KBM-7 (cell line): ENCODE measurements around the gene OGFOD3.

Experiments
- DNase-seq: peaks from one replicate; pipeline ENCODE4 v3.0.0-alpha.2; 2015
- in situ Hi-C: fragments of 300-500 bp; cut with MboI; formaldehyde crosslinking; loops from 2 replicates; pipeline ENCODE4 v1.14.3; 2020; ENCODE audit warnings: low sequenced_read_pairs, low pct_unique_long_range_greater_than_20kb, mixed read lengths

OGFOD3 gene

DNA sequence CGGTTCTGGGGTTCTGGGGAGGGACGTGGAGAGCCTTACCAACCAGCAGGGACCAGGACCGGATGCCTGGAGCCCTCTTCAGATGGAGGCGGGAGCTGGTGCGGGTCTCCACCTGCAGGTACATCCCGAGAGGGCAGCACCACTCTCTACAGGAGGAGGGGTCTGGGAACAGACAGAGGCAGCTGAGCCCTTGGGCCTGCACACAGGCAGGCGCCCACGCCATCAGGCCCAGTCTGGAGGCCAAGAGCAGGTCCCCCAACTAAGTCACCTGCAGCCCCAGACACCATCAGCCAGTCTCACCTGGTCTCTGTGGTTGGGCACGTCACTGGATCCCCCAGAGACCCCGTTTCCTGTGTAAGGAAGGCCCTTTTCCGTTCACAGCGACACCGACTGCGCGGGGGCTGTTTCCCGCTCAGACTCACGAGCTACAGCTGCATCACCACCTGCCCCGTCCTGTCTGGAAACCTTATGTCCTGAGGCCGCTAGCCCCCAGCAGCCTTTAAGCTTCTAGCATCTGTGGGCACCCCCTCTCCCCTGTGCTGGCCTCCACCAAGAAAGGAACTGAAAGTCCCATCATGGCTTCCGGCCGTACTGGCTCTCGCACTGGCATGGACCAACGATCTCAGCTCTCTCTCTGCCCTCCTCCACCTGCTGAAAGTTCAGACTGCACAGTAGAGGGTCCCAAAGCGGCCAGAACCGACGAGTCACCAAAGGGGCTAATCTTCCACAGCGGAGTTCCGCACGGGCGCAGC is 30.9 kb upstream of the OGFOD3 start:
- DNase-seq = peak; percentile 48
- in situ Hi-C loops = no loop called here

DNA sequence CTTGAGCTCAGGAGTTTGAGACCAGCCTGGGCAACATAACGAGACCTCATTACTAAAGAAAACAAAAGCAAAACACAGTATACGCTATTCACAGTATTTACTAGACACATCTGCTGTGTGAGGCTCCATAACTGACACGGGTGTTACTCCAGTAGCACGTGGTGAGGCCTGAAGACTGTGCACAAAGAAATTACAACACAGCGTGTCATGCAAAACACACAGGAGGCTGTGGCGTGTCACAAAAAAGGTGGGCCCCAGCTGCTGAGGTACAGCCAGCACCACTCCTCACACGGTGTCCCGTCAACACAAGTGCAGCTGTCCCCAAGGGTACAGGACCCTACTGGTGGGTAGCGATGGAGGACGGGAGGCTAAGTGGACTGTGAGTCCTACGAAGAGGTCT is 29.5 kb upstream of the OGFOD3 start:
- in situ Hi-C loops = no loop called here

GRCh38 chr17:82446649-82447048 is 28.3 kb upstream of the OGFOD3 start:
- in situ Hi-C loops = no loop called here
- no peak for DNase-seq

More for the DNA sequence above, 29.5 kb upstream of the OGFOD3 start:
- no peak for DNase-seq

- in situ Hi-C loops = no loop called here
- DNase-seq = no peak
These were observed 27.7 kb upstream of the OGFOD3 start for GRCh38 chr17:82446124-82446523.

GRCh38 chr17:82445542-82445941 is 27.2 kb upstream of the OGFOD3 start:
- in situ Hi-C loops = no loop called here
- no peak for DNase-seq

DNA sequence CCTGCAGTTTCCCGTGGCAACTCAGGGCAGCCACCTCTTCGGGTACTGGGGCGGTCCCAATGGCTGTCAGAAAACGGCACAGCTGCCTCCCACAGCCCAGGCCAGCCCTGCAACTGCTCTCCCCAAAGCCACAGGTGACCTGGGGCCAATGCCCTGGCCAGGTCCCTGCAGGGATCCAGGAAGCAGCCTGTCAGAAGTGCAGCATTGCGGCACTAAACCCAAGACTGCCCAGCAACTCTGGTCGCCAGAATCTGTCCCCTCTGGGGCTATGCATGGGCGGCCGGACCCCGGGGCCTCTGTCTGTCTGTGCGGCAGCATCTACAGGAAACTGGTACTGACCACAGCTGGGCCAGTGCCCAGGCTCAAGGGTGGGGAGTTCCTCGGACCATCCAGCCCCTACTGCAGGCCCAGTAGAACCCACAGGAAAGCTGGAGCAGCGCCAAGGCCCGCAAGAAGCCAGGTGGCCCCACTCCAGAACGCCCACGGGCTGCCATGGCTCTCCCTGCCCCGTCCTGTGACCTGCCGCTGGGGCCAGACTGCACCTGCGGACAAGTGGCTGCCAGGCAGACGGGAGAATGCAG is 26.6 kb upstream of the OGFOD3 start:
- DNase-seq = no peak
- in situ Hi-C loops = no loop called here

- in situ Hi-C loops = no loop called here
- no peak for DNase-seq
These were observed 26.0 kb upstream of the OGFOD3 start for GRCh38 chr17:82444284-82444893.

DNA sequence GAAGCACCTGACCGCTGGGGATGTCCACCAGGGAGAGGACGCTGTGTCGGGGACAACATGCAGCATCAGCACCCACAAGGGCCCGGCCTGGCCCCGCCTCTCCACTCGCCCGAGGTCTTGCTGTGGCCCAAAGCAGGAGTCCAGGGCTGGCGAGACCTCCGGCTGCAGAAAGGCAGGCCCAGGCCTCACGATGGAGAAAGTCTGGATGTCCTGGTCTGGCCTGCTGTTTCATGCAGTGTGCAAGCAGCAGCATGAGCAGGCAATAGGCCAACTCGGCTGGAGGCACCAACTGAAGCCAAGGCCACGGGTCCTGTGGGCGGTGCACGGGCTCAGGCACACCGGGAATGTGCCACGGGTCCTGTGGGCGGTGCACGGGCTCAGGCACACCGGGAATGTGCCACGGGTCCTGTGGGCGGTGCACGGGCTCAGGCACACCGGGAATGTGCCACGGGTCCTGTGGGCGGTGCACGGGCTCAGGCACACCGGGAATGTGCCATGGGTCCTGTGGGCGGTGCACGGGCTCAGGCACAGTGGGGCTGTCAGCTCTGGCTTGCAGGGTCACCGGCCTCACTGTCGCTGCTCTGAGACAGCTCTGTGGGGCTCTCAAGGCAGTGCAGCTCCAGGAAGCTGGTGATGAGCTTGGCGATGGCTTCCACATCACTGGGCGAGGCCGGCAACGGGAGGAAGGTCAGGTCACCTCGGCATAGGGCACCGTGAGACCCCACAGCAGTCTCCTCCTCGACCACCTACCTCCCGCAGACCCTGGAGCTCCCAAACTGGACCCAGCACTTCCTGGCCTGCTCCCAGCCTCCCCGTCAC is 25.3 kb upstream of the OGFOD3 start:
- DNase-seq = no peak

DNA sequence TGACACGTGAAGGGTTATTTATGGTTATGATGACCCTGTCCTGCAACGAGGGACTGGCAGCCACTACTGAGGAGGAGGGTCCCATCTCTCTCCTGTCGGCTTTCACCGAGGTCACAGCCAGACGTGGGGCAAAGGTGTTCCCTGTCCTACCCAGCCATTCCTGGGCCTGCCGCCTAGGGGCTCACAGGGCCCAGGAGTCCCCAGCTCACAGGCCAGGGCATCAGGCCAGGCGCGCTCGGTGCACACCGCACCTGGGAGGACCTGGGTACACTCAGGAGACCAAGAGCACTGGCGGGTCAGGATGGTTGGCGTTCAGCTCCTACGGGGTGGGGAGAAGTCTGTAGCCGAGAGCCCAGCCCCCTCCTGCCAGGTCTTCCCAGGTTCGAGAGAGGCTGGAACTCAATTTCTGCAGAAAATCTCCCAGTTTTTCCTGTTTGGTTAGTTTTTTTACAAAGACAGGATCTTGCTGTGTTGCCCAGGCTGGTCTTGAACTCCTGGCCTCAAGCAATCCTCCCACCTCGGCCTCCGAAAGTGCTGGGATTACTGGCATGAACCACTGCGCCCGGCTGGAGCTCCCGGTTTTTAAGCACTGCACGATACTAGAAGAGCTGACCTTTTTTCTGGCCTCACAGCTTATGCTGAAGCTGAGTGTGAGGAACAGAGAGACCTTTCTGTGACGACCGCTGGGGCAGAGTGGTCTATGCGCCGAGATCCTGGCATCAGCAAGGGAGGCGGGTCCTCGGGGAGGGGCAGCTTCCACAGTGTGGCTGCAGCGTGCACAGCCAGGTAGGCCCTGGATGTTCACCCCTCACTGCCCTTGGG is 24.5 kb upstream of the OGFOD3 start:
- in situ Hi-C loops = no loop called here

More for the DNA sequence above, 25.3 kb upstream of the OGFOD3 start:
- in situ Hi-C loops = no loop called here

DNA sequence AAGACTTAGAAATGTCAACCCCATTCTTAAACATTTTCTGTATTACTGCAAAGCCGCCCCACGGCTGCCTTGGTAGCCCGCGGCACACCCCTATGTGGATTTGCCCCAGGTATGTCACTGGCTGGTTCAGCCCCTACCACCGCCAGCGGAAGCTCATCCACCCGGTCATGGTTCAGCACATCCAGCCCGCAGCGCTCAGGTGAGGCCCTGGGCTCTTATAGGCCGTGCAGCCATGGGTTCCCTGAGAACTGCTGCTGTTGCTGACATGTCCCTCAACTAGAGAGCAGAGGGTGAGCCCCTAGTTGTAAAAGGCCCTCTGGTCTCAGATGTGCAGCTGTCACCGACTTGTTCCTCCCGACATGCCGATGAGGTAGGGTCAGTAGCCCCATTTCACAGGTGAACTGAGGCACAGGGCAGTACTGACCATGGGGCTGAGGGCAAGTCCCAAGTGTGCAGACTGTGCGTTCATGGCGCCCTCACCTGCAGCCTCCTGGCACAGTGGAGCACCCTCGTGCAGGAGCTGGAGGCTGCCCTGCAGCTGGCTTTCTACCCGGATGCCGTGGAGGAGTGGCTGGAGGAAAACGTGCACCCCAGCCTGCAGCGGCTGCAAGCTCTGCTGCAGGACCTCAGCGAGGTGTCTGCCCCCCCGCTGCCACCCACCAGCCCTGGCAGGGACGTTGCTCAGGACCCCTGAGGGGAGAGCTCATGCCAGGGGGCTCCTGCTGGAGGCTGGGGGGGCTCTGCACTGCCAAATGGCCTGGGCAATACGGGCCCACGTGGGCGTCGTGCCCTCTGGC is 23.5 kb upstream of the OGFOD3 start:
- in situ Hi-C loops = no loop called here
- no peak for DNase-seq

More for the DNA sequence above, 24.5 kb upstream of the OGFOD3 start:
- DNase-seq = no peak

- in situ Hi-C loops = no loop called here
- DNase-seq = no peak
These were observed 22.7 kb upstream of the OGFOD3 start for GRCh38 chr17:82440991-82441627.

- DNase-seq = peak; percentile 18
- in situ Hi-C loops = no loop called here
These were observed 22.1 kb upstream of the OGFOD3 start for GRCh38 chr17:82440469-82440981.

GRCh38 chr17:82439829-82440365 is 21.5 kb upstream of the OGFOD3 start:
- in situ Hi-C loops = no loop called here

GRCh38 chr17:82439194-82439828 is 20.9 kb upstream of the OGFOD3 start:
- no peak for DNase-seq
- in situ Hi-C loops = no loop called here

More at GRCh38 chr17:82439829-82440365, 21.5 kb upstream of the OGFOD3 start:
- DNase-seq = no peak

DNA sequence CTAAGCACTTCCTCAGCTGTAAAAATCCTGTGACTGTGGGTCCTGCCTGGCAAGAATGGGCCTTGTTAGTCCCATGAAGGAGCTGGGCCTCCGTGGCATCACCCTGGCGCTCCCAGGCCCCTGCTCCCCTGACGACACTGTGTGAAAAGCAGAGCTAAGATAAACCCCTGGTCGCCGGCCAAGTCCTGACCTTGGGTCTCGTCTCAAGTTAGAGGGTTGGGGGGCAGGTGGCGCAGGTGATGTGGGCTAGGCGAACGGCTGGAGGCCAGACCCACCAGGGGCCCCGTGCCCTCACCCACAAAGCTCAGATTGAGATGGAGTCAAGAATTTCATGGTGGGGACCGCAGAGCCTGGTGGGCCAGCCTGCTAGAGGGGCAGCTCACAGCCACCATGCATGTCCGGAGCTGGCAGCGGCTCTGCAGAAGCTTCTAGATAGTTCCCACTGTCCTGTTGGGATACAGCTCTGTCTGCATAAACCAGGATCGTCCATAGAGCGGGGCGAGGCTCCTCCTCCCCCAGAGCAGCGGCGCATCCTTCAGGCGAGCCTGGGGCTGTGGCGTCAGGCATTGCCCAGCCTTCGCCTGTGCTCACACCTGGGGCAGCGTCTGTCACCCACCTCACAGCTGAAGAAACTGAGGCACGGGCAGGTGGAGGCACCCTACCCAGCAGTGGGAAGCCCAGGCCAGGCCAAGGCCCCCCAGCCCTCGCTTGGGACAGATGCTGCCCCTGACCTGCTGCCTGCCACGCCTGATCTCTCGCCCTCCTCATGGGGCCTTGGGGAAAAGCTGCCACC is 20.2 kb upstream of the OGFOD3 start:
- no peak for DNase-seq
- in situ Hi-C loops = no loop called here

DNA sequence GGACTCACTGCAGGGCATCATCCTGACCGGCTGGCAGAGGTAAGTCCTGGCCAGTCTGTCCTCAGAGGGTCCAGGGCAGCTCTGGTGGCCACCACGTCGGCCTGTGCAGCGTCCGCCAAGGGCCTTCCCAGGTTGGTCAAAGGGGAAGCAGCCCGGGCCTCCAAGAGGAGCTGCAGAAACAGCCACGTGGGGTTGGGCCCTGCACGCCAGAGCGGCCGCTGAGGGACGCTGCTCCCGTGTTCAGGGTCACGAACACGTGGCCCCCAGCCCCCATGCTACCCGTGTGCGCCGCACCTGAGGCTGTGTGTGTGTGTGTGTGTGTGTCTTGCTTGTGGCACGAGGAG is 18.9 kb upstream of the OGFOD3 start:
- in situ Hi-C loops = no loop called here
- no peak for DNase-seq
